ENCODE data around the gene MS4A6A.
"Not testable (repeated sequence)": the region's sequence is repeated elsewhere in the genome, so short reads cannot be mapped to it uniquely, and the experiment has no call there.

Gene MS4A6A

GRCh38 chr11:60185512-60185827 is 2.6 kb upstream of the MS4A6A start:
- DNase-seq; in situ Hi-C loops (cut with MboI; ENCODE audit: low pct_unique_long_range_greater_than_20kb, low sequenced_read_pairs): not testable (repeated sequence)

DNA sequence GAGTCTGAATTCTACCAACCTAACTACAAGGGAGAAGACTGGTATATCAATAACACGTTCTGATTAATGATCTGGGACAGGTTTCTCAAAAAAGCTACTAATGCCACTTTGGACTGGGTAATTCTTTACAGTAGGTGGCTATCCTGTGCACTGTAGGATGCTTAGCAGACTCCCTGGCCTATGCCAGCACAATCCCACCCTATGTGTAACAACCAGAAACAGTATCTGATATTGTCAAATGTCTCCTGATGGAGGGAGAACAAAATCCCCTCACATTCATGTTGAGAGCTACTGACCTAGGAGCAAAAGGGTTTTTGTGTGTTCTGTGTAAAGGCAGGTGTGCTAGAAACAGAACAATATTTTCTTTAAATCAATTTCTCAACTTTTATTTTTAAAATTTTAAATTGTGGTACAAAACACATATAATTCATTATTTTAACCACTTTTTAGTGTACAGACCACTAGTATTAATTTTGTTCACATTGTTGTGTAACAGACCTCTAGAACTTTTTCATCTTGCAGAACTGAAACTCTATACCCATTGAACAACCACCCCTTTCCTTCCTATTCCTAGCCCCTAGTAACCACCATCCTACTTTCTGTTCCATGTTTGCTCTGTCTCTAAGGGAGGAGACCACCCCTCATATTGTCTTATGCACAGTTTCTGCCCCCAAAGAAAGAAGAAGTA is 2.1 kb upstream of the MS4A6A start:
- in situ Hi-C loops (cut with MboI; ENCODE audit: low pct_unique_long_range_greater_than_20kb, low sequenced_read_pairs): no loop called here
- peak; percentile 30 for DNase-seq

GRCh38 chr11:60183591-60184205 is 815 bp upstream of the MS4A6A start:
- peak; percentile 14 for DNase-seq
- in situ Hi-C loops (cut with MboI; ENCODE audit: low pct_unique_long_range_greater_than_20kb, low sequenced_read_pairs): no loop called here

DNA sequence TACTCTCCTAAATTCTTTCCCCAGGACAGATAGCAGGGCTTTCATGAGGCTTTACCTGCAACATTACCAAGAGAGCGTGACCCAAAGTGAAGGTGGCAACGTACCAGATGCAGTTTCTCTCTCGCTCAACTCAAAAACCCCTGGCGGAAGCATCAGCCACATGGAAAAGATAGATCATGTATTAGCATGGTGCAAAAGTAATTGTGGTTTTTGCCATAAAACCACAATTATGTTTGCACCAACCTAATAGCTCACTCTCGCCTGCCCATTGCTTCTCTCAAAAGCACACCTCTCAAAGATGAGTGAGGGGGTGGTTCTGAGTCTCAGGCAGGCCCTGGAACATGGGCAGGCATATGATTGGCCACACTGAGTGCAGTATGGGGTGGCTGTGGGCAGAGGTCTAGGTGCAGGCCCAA is 7.0 kb downstream of the MS4A6A start:
- no peak for DNase-seq
- in situ Hi-C loops (cut with MboI; ENCODE audit: low pct_unique_long_range_greater_than_20kb, low sequenced_read_pairs): no loop called here

DNA sequence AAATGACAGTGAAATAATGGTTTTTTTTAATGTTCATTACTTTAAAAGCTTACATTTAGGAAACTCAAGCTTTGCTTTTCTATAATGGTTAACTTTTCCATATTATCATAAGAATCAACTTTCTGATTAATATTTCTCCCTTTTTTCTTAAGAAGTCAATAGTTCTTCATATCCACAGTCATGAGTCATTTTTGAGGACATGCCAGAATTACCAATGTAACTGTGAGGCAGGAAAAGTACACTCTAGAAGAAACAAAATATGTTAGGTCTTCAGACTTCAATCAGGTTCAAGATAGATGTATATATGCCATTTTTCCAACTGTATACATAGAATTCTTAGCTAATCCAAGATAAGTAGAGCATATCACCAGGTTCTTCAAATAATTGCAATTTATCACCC is 10.9 kb downstream of the MS4A6A start:
- in situ Hi-C loops (cut with MboI; ENCODE audit: low pct_unique_long_range_greater_than_20kb, low sequenced_read_pairs): no loop called here
- DNase-seq: no peak

DNA sequence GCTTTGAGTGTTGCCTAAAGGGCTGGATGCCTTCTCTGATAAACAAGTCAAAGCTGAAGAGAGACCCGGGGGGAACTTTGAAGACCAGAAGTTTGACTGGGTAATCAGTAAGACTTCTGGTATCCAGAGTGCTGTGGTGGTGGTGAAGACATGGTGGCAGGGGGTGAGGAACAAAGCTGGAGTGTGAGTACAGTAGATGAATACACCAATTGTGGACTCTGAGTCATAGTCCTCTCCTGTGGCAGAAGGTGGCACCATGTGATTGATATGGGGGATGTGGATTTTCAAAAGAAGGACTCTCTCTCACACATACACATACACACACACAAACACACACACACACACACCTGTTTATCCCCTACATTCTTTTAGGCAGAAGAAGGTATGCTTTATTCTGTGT is 12.3 kb downstream of the MS4A6A start:
- in situ Hi-C loops (cut with MboI; ENCODE audit: low pct_unique_long_range_greater_than_20kb, low sequenced_read_pairs): no loop called here
- DNase-seq: no peak

GRCh38 chr11:60169264-60169915 is 13.5 kb downstream of the MS4A6A start:
- in situ Hi-C loops (cut with MboI; ENCODE audit: low pct_unique_long_range_greater_than_20kb, low sequenced_read_pairs): no loop called here
- peak; percentile 70 for DNase-seq

GRCh38 chr11:60168306-60168705 is 14.6 kb downstream of the MS4A6A start:
- DNase-seq: no peak
- in situ Hi-C loops (cut with MboI; ENCODE audit: low pct_unique_long_range_greater_than_20kb, low sequenced_read_pairs): no loop called here

- DNase-seq: no peak
- in situ Hi-C loops (cut with MboI; ENCODE audit: low pct_unique_long_range_greater_than_20kb, low sequenced_read_pairs): no loop called here
Observed at GRCh38 chr11:60165951-60166350, 16.9 kb downstream of the MS4A6A start.

DNA sequence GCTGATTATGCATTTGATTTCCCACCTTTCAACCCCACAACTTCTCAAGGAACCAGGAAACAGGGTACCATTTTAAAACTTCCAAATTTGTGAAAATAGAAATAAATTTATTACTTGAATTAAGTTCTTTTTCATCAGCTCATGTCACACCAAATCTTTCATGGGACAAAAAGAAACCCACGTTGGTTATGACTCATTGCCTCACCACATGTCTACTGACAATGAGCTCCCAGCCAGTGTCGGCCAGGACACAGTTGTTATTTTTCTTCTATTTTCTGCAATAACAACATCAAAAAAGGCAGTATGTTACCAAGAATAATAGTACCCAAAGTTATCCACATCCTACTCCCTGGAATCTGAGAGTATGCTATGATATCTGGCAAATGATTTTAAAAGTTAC is 17.3 kb downstream of the MS4A6A start:
- in situ Hi-C loops (cut with MboI; ENCODE audit: low pct_unique_long_range_greater_than_20kb, low sequenced_read_pairs): no loop called here
- DNase-seq: no peak

- DNase-seq: no peak
- in situ Hi-C loops (cut with MboI; ENCODE audit: low pct_unique_long_range_greater_than_20kb, low sequenced_read_pairs): no loop called here
Observed at GRCh38 chr11:60164550-60165075, 18.3 kb downstream of the MS4A6A start.

- in situ Hi-C loops (cut with MboI; ENCODE audit: low pct_unique_long_range_greater_than_20kb, low sequenced_read_pairs): no loop called here
- no peak for DNase-seq
Observed at GRCh38 chr11:60161766-60162165, 21.1 kb downstream of the MS4A6A start.

- no peak for DNase-seq
- in situ Hi-C loops (cut with MboI; ENCODE audit: low pct_unique_long_range_greater_than_20kb, low sequenced_read_pairs): no loop called here
Observed at GRCh38 chr11:60161107-60161506, 21.8 kb downstream of the MS4A6A start.

- in situ Hi-C loops (cut with MboI; ENCODE audit: low pct_unique_long_range_greater_than_20kb, low sequenced_read_pairs): no loop called here
- DNase-seq: no peak
Observed at GRCh38 chr11:60159868-60160267, 23.0 kb downstream of the MS4A6A start.

DNA sequence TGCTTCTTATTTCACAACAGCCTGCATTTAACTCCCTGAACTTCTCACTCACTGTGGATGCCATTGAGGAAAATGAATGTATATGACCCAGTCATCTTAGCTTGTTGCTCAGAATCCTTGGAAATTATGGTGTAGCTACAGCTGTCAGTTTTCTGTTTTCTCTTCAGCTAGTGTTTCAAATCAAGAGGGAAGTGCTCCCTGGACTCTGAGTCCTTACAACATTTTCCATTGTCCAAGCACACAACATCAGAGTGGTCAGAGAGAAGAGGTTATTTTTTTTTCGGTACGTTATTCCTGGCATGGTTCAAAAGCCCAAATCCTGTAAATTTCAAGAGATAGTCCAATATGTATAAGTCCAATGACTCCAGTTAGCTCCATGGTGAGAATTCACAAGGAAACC is 23.6 kb downstream of the MS4A6A start:
- no peak for DNase-seq
- in situ Hi-C loops (cut with MboI; ENCODE audit: low pct_unique_long_range_greater_than_20kb, low sequenced_read_pairs): no loop called here

DNA sequence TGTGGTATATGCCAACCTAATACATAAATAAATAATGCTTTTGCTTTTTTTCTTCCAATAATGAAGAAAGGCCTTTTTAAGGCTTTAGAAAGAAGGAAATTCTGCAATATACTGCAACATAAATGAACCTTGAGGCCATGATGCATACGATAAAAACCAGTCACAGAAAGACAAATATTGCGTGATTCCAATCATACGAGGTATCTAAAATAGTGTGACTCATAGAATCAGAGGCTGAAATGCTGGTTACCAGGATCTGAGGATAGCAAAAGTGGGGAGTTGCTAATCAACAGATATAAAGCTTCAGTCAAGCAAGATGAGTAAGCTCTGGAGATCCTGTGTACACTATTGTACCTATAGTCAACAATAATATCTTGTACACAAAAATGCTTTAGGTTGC is 24.2 kb downstream of the MS4A6A start:
- DNase-seq: no peak

GRCh38 chr11:60155931-60156330 is 27.0 kb downstream of the MS4A6A start:
- no peak for DNase-seq
- in situ Hi-C loops (cut with MboI; ENCODE audit: low pct_unique_long_range_greater_than_20kb, low sequenced_read_pairs): no loop called here

More for the DNA sequence above, 24.2 kb downstream of the MS4A6A start:
- in situ Hi-C loops (cut with MboI; ENCODE audit: low pct_unique_long_range_greater_than_20kb, low sequenced_read_pairs): no loop called here

DNA sequence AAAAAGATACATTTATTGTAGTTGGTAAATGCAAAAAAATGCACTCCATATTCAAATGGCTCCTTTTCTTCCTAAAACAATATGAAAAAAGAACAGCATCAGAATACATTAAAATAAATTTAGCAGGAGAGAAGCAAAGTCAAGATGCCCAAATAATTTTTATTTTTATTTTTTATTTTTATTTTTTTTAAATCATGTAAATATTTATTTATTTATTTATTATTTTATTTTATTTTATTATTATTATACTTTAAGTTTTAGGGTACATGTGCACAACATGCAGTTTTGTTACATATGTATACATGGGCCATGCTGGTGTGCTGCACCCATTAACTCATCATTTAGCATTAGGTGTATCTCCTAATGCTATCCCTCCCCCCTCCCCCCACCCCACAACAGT is 30.2 kb downstream of the MS4A6A start:
- in situ Hi-C loops (cut with MboI; ENCODE audit: low pct_unique_long_range_greater_than_20kb, low sequenced_read_pairs); DNase-seq: not testable (repeated sequence)

- DNase-seq: no peak
- in situ Hi-C loops (cut with MboI; ENCODE audit: low pct_unique_long_range_greater_than_20kb, low sequenced_read_pairs): no loop called here
Observed at GRCh38 chr11:60150279-60150678, 32.6 kb downstream of the MS4A6A start.

- DNase-seq: no peak
Observed at GRCh38 chr11:60145677-60146076, 37.2 kb downstream of the MS4A6A start.

More at GRCh38 chr11:60145677-60146076, 37.2 kb downstream of the MS4A6A start:
- in situ Hi-C loops (cut with MboI; ENCODE audit: low pct_unique_long_range_greater_than_20kb, low sequenced_read_pairs): no loop called here
